ENCODE data around the gene CACNA1S.

CACNA1S gene

GRCh38 chr1:201085902-201086735 is 26.1 kb downstream of the CACNA1S start:
- Mint-ChIP-seq H3K36me3 (no peaks in the 10 kb centered on the region), H3K27me3 (peaks cover 15% of the 10 kb centered on the region), H3K9me3 (no peaks in the 10 kb centered on the region), H3K4me1 (no peaks in the 10 kb centered on the region), H3K27ac (no peak overlapping the region), H3K4me3 (no peak overlapping the region)
- DNase-seq (ENCODE audit: low spot score in 2 of 2): no peak
- ATAC-seq (ENCODE audit: low read depth): no peak

- peaks cover 15% of the 10 kb centered on the region for H3K27me3 Mint-ChIP-seq
- no peaks in the 10 kb centered on the region for H3K4me1 Mint-ChIP-seq
- no peak overlapping the region for H3K4me3 Mint-ChIP-seq
- no peak overlapping the region for H3K27ac Mint-ChIP-seq
- no peaks in the 10 kb centered on the region for H3K36me3 Mint-ChIP-seq
- H3K9me3 Mint-ChIP-seq: no peaks in the 10 kb centered on the region
- no peak for ATAC-seq (ENCODE audit: low read depth)
- DNase-seq (ENCODE audit: low spot score in 2 of 2): no peak
Measured at GRCh38 chr1:201084295-201084694, 27.9 kb downstream of the CACNA1S start.

- H3K36me3 Mint-ChIP-seq: no peaks in the 10 kb centered on the region
- ATAC-seq (ENCODE audit: low read depth): no peak
- no peak overlapping the region for H3K4me3 Mint-ChIP-seq
- H3K4me1 Mint-ChIP-seq: no peaks in the 10 kb centered on the region
- H3K9me3 Mint-ChIP-seq: no peaks in the 10 kb centered on the region
- peaks cover 16% of the 10 kb centered on the region for H3K27me3 Mint-ChIP-seq
- DNase-seq (ENCODE audit: low spot score in 2 of 2): no peak
- H3K27ac Mint-ChIP-seq: no peak overlapping the region
Measured at GRCh38 chr1:201083741-201084140, 28.5 kb downstream of the CACNA1S start.

- Mint-ChIP-seq H3K27ac (no peak overlapping the region), H3K4me1 (no peaks in the 10 kb centered on the region), H3K4me3 (no peak overlapping the region), H3K27me3 (peaks cover 8% of the 10 kb centered on the region), H3K36me3 (no peaks in the 10 kb centered on the region), H3K9me3 (no peaks in the 10 kb centered on the region)
- no peak for DNase-seq (ENCODE audit: low spot score in 2 of 2)
- no peak for ATAC-seq (ENCODE audit: low read depth)
Measured at GRCh38 chr1:201080135-201080534, 32.1 kb downstream of the CACNA1S start.

GRCh38 chr1:201077736-201078135 is 34.5 kb downstream of the CACNA1S start:
- Mint-ChIP-seq H3K36me3 (no peaks in the 10 kb centered on the region), H3K9me3 (no peaks in the 10 kb centered on the region), H3K27me3 (peaks cover 6% of the 10 kb centered on the region), H3K27ac (no peak overlapping the region), H3K4me1 (no peaks in the 10 kb centered on the region), H3K4me3 (no peak overlapping the region)
- no peak for ATAC-seq (ENCODE audit: low read depth)
- no peak for DNase-seq (ENCODE audit: low spot score in 2 of 2)

GRCh38 chr1:201077116-201077515 is 35.1 kb downstream of the CACNA1S start:
- Mint-ChIP-seq H3K27ac (no peak overlapping the region), H3K36me3 (no peaks in the 10 kb centered on the region), H3K9me3 (no peaks in the 10 kb centered on the region), H3K4me1 (peaks cover 1% of the 10 kb centered on the region), H3K27me3 (peaks cover 6% of the 10 kb centered on the region), H3K4me3 (no peak overlapping the region)
- DNase-seq (ENCODE audit: low spot score in 2 of 2): no peak
- ATAC-seq (ENCODE audit: low read depth): no peak

- Mint-ChIP-seq H3K36me3 (no peaks in the 10 kb centered on the region), H3K9me3 (no peaks in the 10 kb centered on the region), H3K4me3 (no peak overlapping the region), H3K4me1 (peaks cover 9% of the 10 kb centered on the region), H3K27ac (no peak overlapping the region), H3K27me3 (peaks cover 6% of the 10 kb centered on the region)
- no peak for DNase-seq (ENCODE audit: low spot score in 2 of 2)
- no peak for ATAC-seq (ENCODE audit: low read depth)
Measured at GRCh38 chr1:201076092-201076491, 36.1 kb downstream of the CACNA1S start.

GRCh38 chr1:201074018-201074417 is 38.2 kb downstream of the CACNA1S start:
- ATAC-seq (ENCODE audit: low read depth) (no peak), DNase-seq (ENCODE audit: low spot score in 2 of 2) (no peak)
- H3K27ac Mint-ChIP-seq: no peak overlapping the region
- H3K36me3 Mint-ChIP-seq: no peaks in the 10 kb centered on the region
- peaks cover 3% of the 10 kb centered on the region for H3K27me3 Mint-ChIP-seq
- peaks cover 10% of the 10 kb centered on the region for H3K4me1 Mint-ChIP-seq
- H3K4me3 Mint-ChIP-seq: no peak overlapping the region
- no peaks in the 10 kb centered on the region for H3K9me3 Mint-ChIP-seq

- Mint-ChIP-seq H3K4me3 (no peak overlapping the region), H3K27me3 (peaks cover 4% of the 10 kb centered on the region), H3K4me1 (peaks cover 10% of the 10 kb centered on the region), H3K36me3 (no peaks in the 10 kb centered on the region), H3K9me3 (no peaks in the 10 kb centered on the region), H3K27ac (no peak overlapping the region)
- DNase-seq (ENCODE audit: low spot score in 2 of 2): no peak
- ATAC-seq (ENCODE audit: low read depth): no peak
Measured at GRCh38 chr1:201072922-201073321, 39.3 kb downstream of the CACNA1S start.

GRCh38 chr1:201072149-201072548 is 40.1 kb downstream of the CACNA1S start:
- DNase-seq (ENCODE audit: low spot score in 2 of 2): no peak
- no peak for ATAC-seq (ENCODE audit: low read depth)
- Mint-ChIP-seq H3K27ac (no peak overlapping the region), H3K4me1 (peaks cover 10% of the 10 kb centered on the region), H3K36me3 (no peaks in the 10 kb centered on the region), H3K9me3 (no peaks in the 10 kb centered on the region), H3K4me3 (no peak overlapping the region), H3K27me3 (peaks cover 1% of the 10 kb centered on the region)

GRCh38 chr1:201069636-201070035 is 42.6 kb downstream of the CACNA1S start:
- Mint-ChIP-seq H3K27ac (no peak overlapping the region), H3K36me3 (no peaks in the 10 kb centered on the region), H3K27me3 (peaks cover 7% of the 10 kb centered on the region), H3K4me1 (peaks cover 10% of the 10 kb centered on the region), H3K9me3 (no peaks in the 10 kb centered on the region), H3K4me3 (no peak overlapping the region)
- no peak for ATAC-seq (ENCODE audit: low read depth)
- DNase-seq (ENCODE audit: low spot score in 2 of 2): no peak

- Mint-ChIP-seq H3K4me1 (peaks cover 10% of the 10 kb centered on the region), H3K9me3 (no peaks in the 10 kb centered on the region), H3K27ac (no peak overlapping the region), H3K36me3 (no peaks in the 10 kb centered on the region), H3K27me3 (peaks cover 10% of the 10 kb centered on the region), H3K4me3 (no peak overlapping the region)
- ATAC-seq (ENCODE audit: low read depth): no peak
- DNase-seq (ENCODE audit: low spot score in 2 of 2): no peak
Measured at GRCh38 chr1:201068976-201069375, 43.2 kb downstream of the CACNA1S start.

GRCh38 chr1:201066986-201067385 is 45.2 kb downstream of the CACNA1S start:
- no peak for ATAC-seq (ENCODE audit: low read depth)
- Mint-ChIP-seq H3K27ac (no peak overlapping the region), H3K4me1 (peaks cover 7% of the 10 kb centered on the region), H3K27me3 (peaks cover 12% of the 10 kb centered on the region), H3K9me3 (no peaks in the 10 kb centered on the region), H3K36me3 (no peaks in the 10 kb centered on the region), H3K4me3 (no peak overlapping the region)
- DNase-seq (ENCODE audit: low spot score in 2 of 2): no peak

GRCh38 chr1:201065686-201066085 is 46.5 kb downstream of the CACNA1S start:
- DNase-seq (ENCODE audit: low spot score in 2 of 2) (no peak), ATAC-seq (ENCODE audit: low read depth) (no peak)
- H3K27me3 Mint-ChIP-seq: peaks cover 16% of the 10 kb centered on the region
- no peak overlapping the region for H3K27ac Mint-ChIP-seq
- H3K4me1 Mint-ChIP-seq: no peaks in the 10 kb centered on the region
- no peaks in the 10 kb centered on the region for H3K36me3 Mint-ChIP-seq
- H3K9me3 Mint-ChIP-seq: no peaks in the 10 kb centered on the region
- no peak overlapping the region for H3K4me3 Mint-ChIP-seq

GRCh38 chr1:201064806-201065205 is 47.4 kb downstream of the CACNA1S start:
- no peak for ATAC-seq (ENCODE audit: low read depth)
- no peak for DNase-seq (ENCODE audit: low spot score in 2 of 2)
- Mint-ChIP-seq H3K4me1 (no peaks in the 10 kb centered on the region), H3K27ac (no peak overlapping the region), H3K9me3 (no peaks in the 10 kb centered on the region), H3K27me3 (peaks cover 16% of the 10 kb centered on the region), H3K36me3 (no peaks in the 10 kb centered on the region), H3K4me3 (no peak overlapping the region)
